GM18951 (cell line): Measurements from ENCODE around the gene MYOG.

Experiments used
- POLR2A ChIP-seq: IDR thresholded peaks from 4 replicates; pipeline ENCODE4 v1.6.1; 2011; ENCODE audit warnings: mild to moderate bottlenecking; ENCODE audit not compliant: insufficient read length, insufficient read depth; ENCODE audit errors: extremely low read depth
- in situ Hi-C: fragments of 300-500 bp; cut with MboI; formaldehyde crosslinking; loops from one replicate; pipeline ENCODE4 v1.12.0; 2022; ENCODE audit warnings: low sequenced_read_pairs, mixed read lengths, inconsistent platforms; ENCODE audit not compliant: unreplicated experiment

The MYOG gene

DNA sequence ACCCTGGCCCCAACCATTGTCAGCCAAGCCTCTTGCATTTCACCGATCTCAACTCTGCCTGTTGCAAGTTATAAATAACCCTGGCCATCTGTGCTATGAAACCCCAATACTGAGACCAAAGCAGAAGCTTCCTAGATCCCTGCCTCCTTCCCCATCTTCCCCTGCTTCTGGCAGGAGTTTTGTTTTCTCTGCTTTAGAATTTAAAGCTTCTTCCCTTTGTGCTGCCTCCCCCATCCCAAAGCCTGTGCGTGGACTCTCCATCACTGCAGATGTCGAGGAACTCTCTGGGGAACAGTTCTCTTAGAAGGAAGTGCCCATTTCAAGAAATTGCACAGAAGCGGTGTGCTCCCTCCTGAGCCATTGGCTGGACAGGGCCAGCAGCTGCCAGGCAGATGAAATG, 17.4 kb upstream of the MYOG start:
- in situ Hi-C loops: no loop called here
- no peak for TF ChIP-seq POLR2A

DNA sequence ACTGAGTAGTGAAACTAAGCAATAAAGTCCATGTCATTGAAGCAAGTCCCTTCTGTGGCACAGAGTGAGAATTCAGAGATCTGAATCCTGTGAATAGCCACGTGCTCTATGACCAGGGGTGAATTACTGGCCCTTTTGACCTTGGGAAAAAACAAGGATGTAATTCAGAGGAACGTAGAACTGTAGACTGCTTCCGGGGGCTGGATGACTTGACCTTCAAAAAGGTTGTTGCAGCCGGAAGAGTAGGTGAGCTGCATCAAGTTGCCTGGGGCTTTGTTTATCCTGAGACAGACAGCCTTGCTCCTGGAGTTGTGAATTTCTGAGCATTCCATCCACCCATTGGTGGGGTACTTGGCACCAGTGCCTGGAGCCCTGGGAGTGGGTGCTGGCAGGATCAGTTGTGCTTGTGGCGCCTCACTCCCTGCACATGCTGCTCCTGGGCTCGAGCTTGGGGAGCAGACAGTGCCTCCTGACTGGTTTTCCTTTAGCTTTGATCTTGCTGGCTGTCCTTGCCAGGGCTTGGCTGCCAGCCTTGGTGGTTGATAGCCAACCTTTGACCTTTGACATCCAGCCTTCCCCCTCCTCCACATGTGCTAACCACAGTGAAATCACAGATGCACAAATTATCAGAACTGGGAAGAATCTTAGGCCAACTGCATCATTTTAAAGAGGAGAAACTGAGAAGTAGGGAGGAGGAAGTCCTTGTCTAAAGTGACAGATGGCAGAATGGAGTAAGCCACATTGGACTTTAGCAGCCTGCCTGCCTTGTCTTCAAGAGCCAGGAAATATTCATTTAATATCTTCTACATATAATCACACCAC, 16.2 kb upstream of the MYOG start:
- in situ Hi-C loops: no loop called here

DNA sequence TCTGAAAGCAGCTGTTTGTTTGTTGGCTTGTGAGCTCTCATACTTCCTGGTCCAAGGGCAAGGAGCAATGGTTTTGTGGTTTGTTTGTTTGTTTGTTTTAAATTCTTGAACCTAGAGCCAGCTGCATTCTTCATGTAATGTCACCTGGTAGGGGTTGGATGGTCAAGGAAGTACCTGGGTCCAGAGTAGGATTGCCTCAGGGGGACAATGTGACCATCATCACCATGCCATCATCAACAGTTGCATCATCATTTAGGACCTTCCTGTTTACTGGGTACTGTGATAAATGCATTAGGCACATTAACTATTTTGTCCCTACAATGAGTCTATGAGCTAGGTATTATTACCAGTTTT, 14.7 kb upstream of the MYOG start:
- no peak for TF ChIP-seq POLR2A
- in situ Hi-C loops: no loop called here

More for the DNA sequence above, 16.2 kb upstream of the MYOG start:
- TF ChIP-seq POLR2A: no peak

GRCh38 chr1:203099805-203100515, 14.1 kb upstream of the MYOG start:
- in situ Hi-C loops: no loop called here
- no peak for TF ChIP-seq POLR2A

- in situ Hi-C loops: no loop called here
- no peak for TF ChIP-seq POLR2A
Measured at GRCh38 chr1:203098914-203099520, 13.2 kb upstream of the MYOG start.

- in situ Hi-C loops: no loop called here
- no peak for TF ChIP-seq POLR2A
Measured at GRCh38 chr1:203098445-203098844, 12.6 kb upstream of the MYOG start.

GRCh38 chr1:203097001-203097400, 11.2 kb upstream of the MYOG start:
- no peak for TF ChIP-seq POLR2A
- in situ Hi-C loops: no loop called here

DNA sequence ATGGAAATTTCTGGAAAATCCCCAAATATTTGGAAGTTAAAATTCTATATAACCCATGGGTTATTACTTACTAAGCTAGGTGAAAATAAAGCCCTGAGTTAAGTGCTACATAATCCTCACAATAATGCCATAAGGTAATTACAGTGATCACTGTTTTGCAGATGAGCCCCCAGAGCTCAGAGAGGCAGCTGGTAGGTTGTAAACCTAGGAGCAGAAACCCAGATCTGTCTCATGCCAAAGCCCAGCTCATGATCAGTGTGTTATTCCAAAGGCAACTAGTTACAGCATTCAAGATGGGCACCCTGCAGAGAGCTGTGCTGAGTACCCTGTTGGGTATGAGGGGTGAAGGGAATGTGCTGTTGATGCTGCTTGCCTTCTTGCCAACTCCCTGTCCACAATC, 10.8 kb upstream of the MYOG start:
- no peak for TF ChIP-seq POLR2A
- in situ Hi-C loops: no loop called here

DNA sequence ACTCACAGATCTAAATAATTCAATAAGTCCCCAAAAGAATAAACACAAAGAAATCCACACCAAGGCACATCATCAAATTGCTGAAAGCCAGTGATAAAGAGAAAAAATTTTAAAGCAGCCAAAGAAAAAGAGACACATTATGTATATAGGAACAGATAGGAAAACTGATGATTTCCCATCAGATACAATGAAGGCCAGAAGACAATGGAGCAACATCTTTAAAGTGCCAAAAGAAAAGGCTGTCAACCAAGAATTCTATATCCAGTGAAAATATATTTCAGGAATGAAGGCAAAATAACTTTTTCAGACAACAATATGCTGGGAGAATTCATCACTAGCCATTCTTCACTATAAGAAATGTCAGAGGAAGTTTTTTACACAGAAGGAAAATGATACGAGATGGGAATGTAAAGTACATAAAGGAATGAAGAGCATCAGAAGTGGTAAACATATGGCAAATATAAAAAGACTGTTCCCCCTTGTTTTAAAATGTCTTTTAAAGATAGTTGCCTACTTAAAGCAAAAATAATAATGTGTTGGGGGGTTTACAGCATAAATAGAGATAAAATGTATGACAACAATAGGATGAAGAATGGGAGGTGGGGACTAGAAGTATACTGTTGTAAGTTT, 9.4 kb upstream of the MYOG start:
- in situ Hi-C loops: no loop called here
- TF ChIP-seq POLR2A: no peak

DNA sequence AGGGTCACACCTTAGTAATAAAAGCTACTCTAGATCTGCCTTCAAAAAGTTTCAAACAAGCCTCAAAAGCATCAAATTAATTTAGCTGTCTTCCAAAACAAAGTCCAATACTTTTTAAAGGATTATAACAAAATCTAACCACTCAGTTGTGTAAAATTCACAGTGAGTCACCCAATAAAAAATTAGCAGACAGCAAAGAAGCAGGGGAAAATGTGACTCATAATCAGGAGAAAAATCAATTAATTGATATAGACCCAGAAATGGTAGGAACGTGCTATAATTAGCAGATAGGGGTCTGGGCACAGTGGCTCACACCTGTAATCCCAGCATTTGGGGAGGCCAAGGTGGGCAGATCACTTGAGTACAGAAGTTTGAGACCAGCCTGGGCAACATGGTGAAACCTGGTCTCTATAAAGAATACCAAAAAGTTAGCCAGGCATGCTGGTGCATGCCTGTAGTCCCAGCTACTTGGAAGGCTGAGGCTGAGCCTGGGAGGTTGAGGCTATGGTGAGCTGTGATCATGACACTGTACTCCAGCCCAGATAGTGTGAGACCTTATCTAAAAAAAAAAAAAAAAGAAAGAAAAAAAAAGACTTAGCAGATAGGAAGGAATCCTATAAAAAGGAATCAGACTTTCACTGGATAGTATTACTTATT, 8.1 kb upstream of the MYOG start:
- in situ Hi-C loops: no loop called here

GRCh38 chr1:203091761-203092330, 6.0 kb upstream of the MYOG start:
- in situ Hi-C loops: no loop called here

More for the DNA sequence above, 8.1 kb upstream of the MYOG start:
- no peak for TF ChIP-seq POLR2A

GRCh38 chr1:203091199-203091477, 5.3 kb upstream of the MYOG start:
- TF ChIP-seq POLR2A: no peak
- in situ Hi-C loops: no loop called here

More at GRCh38 chr1:203091761-203092330, 6.0 kb upstream of the MYOG start:
- no peak for TF ChIP-seq POLR2A
